HG02642 (cell line): Measurements from ENCODE around the gene TYK2.
"Not testable (repeated sequence)": the region's sequence is repeated elsewhere in the genome, so short reads cannot be mapped to it uniquely, and the experiment has no call there.

Source experiments
- ATAC-seq: cut with Tn5 transposase; IDR thresholded peaks from one replicate; pipeline ENCODE4 v1.9.1; 2021; ENCODE audit warnings: mild to moderate bottlenecking; ENCODE audit not compliant: unreplicated experiment, poor library complexity

The TYK2 gene

DNA sequence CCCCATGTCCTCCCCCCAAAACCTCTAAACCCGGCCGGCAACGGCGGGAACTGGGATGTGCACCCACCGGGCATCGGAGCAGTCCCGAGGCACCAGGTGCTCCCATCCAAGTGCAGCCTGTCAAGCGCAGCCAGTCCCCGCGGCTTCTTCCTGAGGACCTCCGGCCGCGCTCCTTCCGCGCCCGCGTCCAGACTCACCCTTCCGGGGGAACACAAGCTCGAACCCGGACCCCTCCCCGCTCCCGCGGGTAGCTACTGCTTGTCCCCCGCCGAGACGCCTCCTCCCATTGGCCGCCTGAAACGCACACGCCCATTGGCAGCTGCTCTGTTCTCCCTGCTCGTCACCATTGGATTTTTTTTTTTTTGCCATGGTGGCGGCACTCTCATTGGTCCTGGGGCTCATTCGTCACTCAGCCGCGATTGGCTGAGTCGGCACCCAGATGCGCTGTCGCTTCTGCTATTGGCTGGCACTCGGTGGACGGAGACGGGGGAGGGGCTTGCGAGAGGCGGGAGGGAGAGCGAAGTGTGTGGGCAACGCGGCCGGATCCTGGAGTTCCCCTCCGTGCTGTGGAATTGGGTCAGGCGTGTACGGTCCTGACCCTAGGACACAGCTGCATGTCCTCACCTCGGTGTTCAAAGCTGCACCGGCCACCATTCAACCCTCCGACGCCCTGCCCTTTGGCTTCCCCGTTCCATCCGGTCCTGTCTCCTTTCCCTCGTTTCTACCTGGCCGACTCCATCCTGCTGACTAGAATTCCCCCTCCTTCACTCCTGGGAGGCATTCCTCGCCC is at the start of gene TYK2:
Gene TYK2, minus strand, starts transcription at position 260 of the 790 bp plus-strand sequence. CDS start 2,166 bp downstream, outside the sequence.
- peak; percentile 95 for ATAC-seq

DNA sequence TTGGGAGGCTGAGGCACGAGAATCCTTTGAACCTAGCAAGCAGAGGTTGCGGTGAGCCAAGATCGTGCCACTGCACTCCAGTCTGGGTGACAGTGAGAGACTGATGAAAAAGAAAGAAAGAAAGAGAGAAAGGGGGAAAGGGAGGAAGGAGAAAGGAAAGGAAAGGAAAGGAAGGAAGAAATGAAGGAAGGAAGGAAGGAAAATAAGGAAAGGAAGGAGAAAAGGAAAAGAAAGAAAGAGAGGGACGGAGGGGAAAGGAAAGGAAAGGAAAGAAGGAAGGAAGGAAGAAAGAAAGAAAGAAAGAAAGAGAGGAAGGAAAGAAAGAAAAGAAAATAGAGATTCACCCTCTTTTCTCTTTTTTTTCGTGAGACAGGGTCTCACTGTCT is 48.6 kb upstream of the TYK2 start:
- ATAC-seq = no peak

- ATAC-seq = no peak
These were observed 46.8 kb upstream of the TYK2 start for GRCh38 chr19:10427169-10427568.

- ATAC-seq = peak; percentile 49
These were observed 43.8 kb upstream of the TYK2 start for GRCh38 chr19:10424011-10424637.

- no peak for ATAC-seq
These were observed 42.5 kb upstream of the TYK2 start for GRCh38 chr19:10422846-10423245.

DNA sequence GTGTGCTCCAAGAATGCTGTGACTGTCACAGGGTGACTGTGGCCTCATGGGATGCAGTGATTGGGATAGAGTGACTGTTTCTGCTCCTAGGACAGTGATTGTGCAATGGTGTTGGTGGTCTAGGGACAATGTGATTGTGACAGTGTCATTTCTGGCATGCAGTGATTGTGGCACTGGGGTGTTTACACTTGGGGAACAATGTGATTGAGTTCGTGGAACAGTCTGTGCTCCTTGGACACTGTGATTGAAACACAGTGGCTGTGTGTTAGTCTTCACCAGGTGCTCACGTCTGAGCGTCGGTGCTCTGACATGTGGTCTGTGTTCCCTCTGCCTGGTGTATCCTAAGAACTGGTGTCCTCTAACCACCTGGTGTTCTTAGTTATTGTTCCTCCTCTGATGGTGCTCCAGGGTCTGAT is 41.7 kb upstream of the TYK2 start:
- no peak for ATAC-seq

DNA sequence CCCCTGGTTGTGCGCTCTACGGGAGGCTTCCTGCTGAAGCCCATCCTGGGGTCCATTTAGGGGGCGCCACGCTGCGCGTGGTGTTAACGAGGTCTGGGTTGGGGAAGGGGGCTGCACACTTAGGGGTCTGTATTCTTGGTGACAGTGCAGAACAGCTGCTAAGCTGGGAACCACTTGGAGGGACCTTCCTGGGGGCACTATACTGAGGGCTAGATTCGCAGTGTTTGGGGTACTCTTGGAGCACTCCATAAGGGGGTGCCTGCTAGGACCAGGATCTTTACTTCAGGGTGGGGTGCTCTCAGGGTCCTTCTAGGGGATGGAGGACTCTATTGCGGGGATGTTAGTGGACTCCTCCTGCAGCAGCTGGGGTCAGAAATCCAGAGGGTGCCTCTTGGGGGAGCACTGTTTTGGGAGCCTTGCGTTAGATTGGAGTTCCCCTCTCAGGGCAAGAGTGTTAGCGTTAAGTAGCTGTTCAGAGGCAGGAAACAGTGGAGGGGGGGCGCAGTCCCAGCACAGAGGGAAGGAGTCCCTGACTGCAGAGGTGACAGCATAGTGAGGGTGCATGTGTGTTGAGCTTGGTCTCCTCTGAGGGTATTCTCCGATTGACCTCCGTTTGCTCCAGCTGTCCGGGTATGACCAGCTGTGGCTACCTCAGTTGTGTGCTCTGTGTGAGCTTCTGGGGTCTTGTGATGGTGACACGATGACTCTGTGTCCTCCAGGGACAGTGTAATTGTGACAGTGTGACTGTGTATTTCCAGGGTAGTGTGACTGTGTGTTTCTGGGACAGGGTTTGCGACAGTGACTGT is 41.1 kb upstream of the TYK2 start:
- ATAC-seq = no peak

- ATAC-seq = no peak
These were observed 40.3 kb upstream of the TYK2 start, which contains the start of gene PDE4A for GRCh38 chr19:10420444-10421239. Gene PDE4A, plus strand, starts transcription at chr19:10420538. Its CDS starts 227 bp downstream, at chr19:10420765.

- no peak for ATAC-seq
These were observed 39.5 kb upstream of the TYK2 start for GRCh38 chr19:10419646-10420443.

GRCh38 chr19:10419200-10419645 is 38.9 kb upstream of the TYK2 start:
- no peak for ATAC-seq

GRCh38 chr19:10418485-10419199 is 38.3 kb upstream of the TYK2 start:
- ATAC-seq = no peak

DNA sequence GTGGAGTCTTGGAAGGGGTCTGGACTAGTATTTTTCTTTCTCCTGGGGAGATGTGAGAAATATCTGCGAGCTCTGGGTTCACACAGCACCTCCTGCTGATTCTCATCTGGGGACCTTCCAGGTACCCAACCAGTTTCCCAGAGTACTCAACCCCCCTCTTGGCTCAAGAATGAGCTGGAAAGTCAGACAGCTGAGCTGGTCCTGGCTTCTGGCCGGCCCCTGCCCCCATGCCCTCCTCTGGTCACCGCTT is 37.8 kb upstream of the TYK2 start:
- no peak for ATAC-seq

DNA sequence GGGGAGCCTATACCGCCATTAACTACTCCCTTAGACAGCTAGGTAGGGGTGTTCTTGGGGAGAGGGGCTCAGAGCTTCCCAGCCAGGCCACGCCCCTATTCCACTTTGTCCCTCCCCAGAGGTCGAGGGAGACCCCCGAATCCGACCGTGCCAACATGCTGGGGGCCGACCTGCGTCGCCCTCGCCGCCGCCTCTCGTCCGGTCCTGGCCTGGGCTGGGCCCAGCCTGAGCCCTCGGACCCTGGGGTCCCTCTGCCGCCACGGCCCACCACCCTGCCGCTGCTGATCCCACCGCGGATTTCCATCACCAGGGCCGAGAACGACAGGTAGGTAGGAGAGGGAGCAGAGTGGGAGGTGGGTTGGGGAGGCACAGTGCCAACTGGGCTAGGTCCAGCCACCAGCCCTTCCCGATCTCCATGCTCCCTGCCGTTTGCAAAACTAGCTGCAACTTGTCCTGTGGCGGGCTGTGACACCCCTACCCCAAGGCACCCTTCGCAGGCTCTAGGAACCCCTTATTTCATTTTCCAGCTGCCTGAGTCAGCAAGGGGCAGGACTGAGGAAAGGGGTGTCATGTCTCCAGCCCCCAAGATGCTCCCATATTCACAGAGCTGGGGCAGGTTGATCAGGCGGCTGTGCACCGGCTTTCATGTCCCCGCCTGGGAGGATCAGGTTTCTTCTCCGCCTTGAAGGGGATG is 37.3 kb upstream of the TYK2 start:
- no peak for ATAC-seq

DNA sequence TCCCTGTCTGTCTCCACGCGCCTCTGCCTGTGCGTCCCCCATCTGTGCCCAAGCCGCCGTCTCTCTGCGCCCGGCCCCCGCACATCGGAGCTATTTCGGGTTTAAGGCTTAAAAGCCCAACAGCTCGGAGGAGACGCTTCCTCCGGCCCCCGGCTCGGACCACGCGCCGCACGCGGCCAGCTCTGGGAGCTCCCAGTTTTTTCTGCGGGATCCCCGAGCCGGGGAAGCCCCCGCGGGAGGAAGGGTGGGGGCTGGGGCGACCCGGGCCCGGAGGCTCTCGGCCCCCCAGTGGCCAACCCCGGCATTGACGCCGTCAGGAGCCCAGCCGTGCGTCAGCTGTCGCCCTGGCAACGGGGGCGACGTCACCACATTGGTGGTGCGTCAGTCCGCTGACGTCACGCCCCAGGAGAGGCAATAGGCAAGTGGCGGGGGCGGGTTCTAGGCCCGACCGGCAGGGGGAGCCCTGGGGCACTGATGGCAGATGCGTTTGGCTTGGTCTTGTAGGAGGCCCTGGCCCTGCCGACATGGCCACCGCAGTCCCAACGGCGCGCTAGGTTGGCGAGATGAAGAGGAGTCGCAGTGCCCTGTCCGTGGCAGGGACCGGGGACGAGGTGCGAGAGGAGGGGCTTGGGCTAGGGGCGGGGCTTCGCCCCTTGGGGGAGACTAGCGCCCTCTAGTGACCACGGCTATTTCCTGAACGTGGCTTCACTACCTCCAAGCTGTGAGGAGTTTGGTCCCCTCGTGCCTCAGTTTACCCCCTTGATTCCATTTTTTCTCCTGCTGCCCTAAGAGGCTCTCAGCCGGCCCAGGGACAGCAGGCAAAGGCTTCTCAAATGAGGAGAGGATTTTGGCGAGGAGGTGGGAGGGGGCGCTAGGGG is 36.2 kb upstream of the TYK2 start:
- peak; percentile 69 for ATAC-seq

- no peak for ATAC-seq
These were observed 35.7 kb upstream of the TYK2 start for GRCh38 chr19:10416083-10416379.

DNA sequence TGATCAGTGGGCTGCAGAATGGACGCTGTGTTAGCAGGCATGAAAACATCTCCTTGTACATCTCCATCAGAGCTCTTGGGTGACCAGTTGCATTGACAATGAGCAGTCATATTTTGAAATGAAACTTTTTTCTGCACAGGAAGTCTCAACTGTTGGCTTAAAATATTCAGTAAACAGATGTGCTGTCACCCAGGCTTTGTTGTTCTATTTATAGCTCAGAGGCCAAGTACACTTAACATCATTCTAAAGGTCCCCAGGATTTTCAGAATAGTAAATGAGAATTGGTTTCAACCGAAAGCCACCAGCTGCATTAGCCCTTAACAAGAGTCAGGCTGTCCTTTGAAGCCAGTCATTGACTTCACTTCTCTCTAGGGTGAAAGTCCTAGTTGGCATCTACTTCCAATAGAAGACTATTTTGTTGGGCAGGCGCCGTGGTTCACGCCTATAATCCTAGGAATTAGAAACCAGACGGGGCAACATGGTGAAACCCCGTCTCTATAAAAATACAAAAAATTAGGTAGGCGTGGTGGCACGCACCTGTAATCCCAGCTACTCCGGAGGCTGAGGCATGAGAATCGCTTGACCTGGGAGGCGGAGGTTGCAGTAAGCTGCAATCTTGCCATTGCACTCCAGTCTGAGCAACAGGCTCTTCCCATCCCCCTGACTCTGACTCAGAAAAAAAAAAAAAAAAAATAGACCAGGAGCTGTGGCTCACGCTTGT is 32.0 kb upstream of the TYK2 start:
- ATAC-seq = peak; percentile 52

DNA sequence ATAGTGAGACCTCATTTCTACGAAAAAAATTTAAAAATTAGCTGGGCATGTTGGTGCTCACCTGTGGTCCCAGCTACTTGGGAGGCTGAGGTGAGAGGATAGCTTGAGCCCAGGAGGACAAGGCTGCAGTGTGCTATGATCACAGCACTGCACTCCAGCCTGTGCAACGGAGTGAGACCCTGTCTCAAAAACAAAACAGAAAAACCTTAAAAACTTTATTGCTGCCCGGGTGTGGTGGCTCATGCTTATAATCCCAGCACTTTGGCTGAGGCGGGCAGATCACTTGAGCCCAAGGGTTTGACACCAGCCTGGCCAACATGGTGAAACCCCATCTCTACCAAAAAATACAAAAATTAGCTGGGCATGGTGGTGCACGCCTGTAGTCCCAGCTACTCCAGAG is 30.9 kb upstream of the TYK2 start:
- not testable (repeated sequence) for ATAC-seq
